DOHH2 (cell line): ENCODE data around the gene ZFPL1.

Experiments used
- EZH2phosphoT487 ChIP-seq: fragments of 200-600 bp; sonication (generic); IDR thresholded peaks from 2 replicates; pipeline ENCODE4 v1.6.1; 2017; ENCODE audit warnings: borderline replicate concordance, mild to moderate bottlenecking, antibody characterized with exemption, low read length, moderate library complexity, mixed read lengths
- TF ChIP-seq, protein P1 (sequence below): fragments of 200-600 bp; sonication (generic); IDR thresholded peaks from one replicate; pipeline ENCODE4 v1.5.1; 2014; ENCODE audit warnings: antibody characterized with exemption, mild to moderate bottlenecking, low read depth, low read length; ENCODE audit not compliant: poor library complexity, severe bottlenecking

DNA sequence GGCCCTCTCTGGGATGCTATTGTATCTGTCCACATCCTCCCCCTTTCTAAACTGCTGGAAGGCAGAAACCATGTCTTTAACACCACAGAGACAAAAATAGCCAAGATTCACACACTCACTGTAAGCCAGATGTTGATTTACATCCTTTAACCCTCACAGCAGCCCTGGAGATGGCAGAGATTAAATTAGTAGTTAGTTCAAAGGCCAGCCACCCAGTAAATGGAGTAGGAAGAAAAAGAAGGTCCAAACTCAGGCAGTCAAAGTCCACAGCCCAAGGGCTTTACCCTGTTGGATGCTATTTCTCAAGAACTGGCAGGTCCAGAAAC is 35.6 kb downstream of the ZFPL1 start:
- TF ChIP-seq, protein P1, sequence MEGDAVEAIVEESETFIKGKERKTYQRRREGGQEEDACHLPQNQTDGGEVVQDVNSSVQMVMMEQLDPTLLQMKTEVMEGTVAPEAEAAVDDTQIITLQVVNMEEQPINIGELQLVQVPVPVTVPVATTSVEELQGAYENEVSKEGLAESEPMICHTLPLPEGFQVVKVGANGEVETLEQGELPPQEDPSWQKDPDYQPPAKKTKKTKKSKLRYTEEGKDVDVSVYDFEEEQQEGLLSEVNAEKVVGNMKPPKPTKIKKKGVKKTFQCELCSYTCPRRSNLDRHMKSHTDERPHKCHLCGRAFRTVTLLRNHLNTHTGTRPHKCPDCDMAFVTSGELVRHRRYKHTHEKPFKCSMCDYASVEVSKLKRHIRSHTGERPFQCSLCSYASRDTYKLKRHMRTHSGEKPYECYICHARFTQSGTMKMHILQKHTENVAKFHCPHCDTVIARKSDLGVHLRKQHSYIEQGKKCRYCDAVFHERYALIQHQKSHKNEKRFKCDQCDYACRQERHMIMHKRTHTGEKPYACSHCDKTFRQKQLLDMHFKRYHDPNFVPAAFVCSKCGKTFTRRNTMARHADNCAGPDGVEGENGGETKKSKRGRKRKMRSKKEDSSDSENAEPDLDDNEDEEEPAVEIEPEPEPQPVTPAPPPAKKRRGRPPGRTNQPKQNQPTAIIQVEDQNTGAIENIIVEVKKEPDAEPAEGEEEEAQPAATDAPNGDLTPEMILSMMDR: no peak
- TF ChIP-seq EZH2phosphoT487: no peak
